GM12864 (cell line): ENCODE data around the gene SVBP.
A peak's percentile ranks its signal among the peaks of the same experiment; 100 is the strongest.

Source experiments
- DNase-seq: peaks from one replicate; pipeline ENCODE4 v3.0.0-alpha.2; 2011; ENCODE audit warnings: low read depth
- H3K4me3 ChIP-seq: 2 replicates; pipeline ENCODE4 v1.5.1; 2011; ENCODE audit warnings: mild to moderate bottlenecking, low read depth, low read length, control low read depth
- CTCF ChIP-seq: IDR thresholded peaks from 2 replicates; pipeline ENCODE4 v1.5.1; 2011; ENCODE audit warnings: low read depth, mild to moderate bottlenecking, moderate library complexity, low read length, control low read depth, inconsistent platforms; ENCODE audit errors: missing control alignments

SVBP gene

GRCh38 chr1:42847111-42847595 lies 30.0 kb upstream of the SVBP start:
- no peak for DNase-seq
- TF ChIP-seq CTCF: no peak
- H3K4me3 ChIP-seq: peak overlapping the region; percentile 73

- H3K4me3 ChIP-seq: peak within 1 kb of the TSS; percentile 73
- DNase-seq: peak; percentile 96
- TF ChIP-seq CTCF: peak; percentile 34
Observed at GRCh38 chr1:42846257-42847110, 29.3 kb upstream of the SVBP start, which contains the start of gene ZNF691. Gene ZNF691 (plus strand): TSS chr1:42846613. CDS start chr1:42849659, 3,046 bp downstream.

- no peak for DNase-seq
- TF ChIP-seq CTCF: no peak
- H3K4me3 ChIP-seq: peak overlapping the region; percentile 73
Observed at GRCh38 chr1:42845866-42846256, 28.7 kb upstream of the SVBP start.

- TF ChIP-seq CTCF: no peak
- no peak overlapping the region; the same call in 1 of the 2 replicates for H3K4me3 ChIP-seq
- no peak for DNase-seq
Observed at GRCh38 chr1:42845193-42845592, 28.0 kb upstream of the SVBP start.

- H3K4me3 ChIP-seq: no peak overlapping the region
- no peak for TF ChIP-seq CTCF
- no peak for DNase-seq
Observed at GRCh38 chr1:42844592-42845140, 27.5 kb upstream of the SVBP start.

GRCh38 chr1:42841440-42842147 lies 24.4 kb upstream of the SVBP start:
- H3K4me3 ChIP-seq: no peak overlapping the region
- no peak for TF ChIP-seq CTCF
- no peak for DNase-seq
